ENCODE data around the gene ABHD4.
"Not testable (repeated sequence)": the region's sequence is repeated elsewhere in the genome, so short reads cannot be mapped to it uniquely, and the experiment has no call there.

Gene ABHD4

DNA sequence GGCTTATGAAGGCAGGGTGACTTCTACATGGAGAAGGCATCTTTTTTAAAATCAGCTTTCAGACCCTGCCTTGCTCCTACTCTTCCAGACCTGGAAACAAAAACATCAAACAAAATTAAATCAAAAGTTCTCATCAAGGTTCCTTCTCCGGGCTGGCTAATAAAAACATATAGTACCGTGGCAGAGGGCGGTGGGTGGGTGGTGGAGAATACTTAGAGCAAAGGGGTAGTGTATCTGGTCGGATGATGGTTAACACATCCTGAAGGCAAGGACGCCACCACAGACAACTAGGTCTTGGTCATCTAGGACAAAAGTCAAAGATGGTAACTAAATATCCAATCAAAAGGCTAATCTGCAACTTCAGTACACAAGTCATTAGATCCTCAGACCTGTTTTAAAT is 10.9 kb upstream of the ABHD4 start:
- DNase-seq (ENCODE audit: low read depth), result no peak
- H3K4me3 ChIP-seq (ENCODE audit: low read depth, low read length), result no peak overlapping the region

- peak overlapping the region; percentile 96 for H3K4me3 ChIP-seq (ENCODE audit: low read depth, low read length)
- not testable (repeated sequence) for DNase-seq (ENCODE audit: low read depth)
These were observed 10.2 kb upstream of the ABHD4 start for GRCh38 chr14:22587677-22588422.

GRCh38 chr14:22588526-22589095 is 9.5 kb upstream of the ABHD4 start:
- peak overlapping the region; percentile 96 for H3K4me3 ChIP-seq (ENCODE audit: low read depth, low read length)
- no peak for DNase-seq (ENCODE audit: low read depth)

- H3K4me3 ChIP-seq (ENCODE audit: low read depth, low read length), result peak within 1 kb of the TSS; percentile 96
- peak; percentile 98 for DNase-seq (ENCODE audit: low read depth)
These were observed 8.8 kb upstream of the ABHD4 start, which contains the start of gene DAD1 for GRCh38 chr14:22589096-22589839. TSS of gene DAD1 (minus strand) at chr14:22589224. CDS start at chr14:22589157, 67 bp downstream.

GRCh38 chr14:22593189-22593588 is 4.9 kb upstream of the ABHD4 start:
- no peak for DNase-seq (ENCODE audit: low read depth)
- H3K4me3 ChIP-seq (ENCODE audit: low read depth, low read length), result no peak overlapping the region

GRCh38 chr14:22593601-22594000 is 4.5 kb upstream of the ABHD4 start:
- no peak for DNase-seq (ENCODE audit: low read depth)
- no peak overlapping the region for H3K4me3 ChIP-seq (ENCODE audit: low read depth, low read length)

DNA sequence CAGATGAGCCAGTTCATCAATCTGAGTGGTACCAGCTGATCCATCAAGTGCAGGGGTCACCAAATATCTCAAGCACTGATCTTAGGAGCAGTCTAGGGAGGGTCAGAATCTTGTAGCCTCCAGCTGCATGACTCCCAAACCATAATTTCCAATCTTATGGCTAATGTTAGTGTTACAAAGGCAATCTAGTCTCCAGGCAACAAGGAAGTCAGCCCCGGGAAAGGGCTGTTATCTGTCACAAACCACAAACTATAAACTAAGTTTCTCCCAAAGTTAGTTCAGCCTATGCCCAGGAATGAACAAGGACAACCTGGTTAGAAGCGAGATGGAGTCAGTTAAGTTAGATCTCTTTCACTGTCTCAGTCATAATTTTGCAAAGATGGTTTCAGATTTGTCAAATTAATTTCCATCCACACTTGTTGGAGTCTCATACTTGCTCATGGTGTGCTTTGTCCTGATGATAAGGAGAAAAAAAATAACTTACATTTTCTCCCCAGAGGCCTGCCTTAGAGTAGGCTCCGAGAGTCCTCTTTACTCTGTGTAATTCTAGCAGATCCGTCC is 3.9 kb upstream of the ABHD4 start:
- no peak for DNase-seq (ENCODE audit: low read depth)
- H3K4me3 ChIP-seq (ENCODE audit: low read depth, low read length), result no peak overlapping the region

- DNase-seq (ENCODE audit: low read depth), result no peak
- no peak overlapping the region for H3K4me3 ChIP-seq (ENCODE audit: low read depth, low read length)
These were observed 1.7 kb upstream of the ABHD4 start for GRCh38 chr14:22596354-22596879.

GRCh38 chr14:22597265-22597664 is 835 bp upstream of the ABHD4 start:
- H3K4me3 ChIP-seq (ENCODE audit: low read depth, low read length), result no peak overlapping the region
- DNase-seq (ENCODE audit: low read depth), result no peak

- peak overlapping the region; percentile 80 for H3K4me3 ChIP-seq (ENCODE audit: low read depth, low read length)
- no peak for DNase-seq (ENCODE audit: low read depth)
These were observed 365 bp upstream of the ABHD4 start for GRCh38 chr14:22597771-22598098.

DNA sequence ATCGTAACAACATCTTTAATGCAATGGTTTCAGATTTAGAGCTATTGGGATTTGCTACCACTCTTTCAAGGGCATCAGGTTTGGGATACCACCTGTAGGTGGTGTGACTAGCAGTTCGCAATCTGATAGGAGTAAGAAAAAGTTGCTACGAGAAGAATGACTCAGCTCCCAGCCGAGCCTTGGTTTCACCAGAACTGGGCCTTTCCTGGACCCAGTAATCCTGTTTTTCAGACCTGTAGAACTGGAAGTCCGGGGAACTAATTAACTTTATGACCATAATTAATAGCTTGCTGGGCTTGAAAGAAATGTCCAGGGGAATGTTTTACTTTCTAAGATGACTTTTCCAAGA is 770 bp downstream of the ABHD4 start:
- DNase-seq (ENCODE audit: low read depth), result no peak
- peak overlapping the region; percentile 80 for H3K4me3 ChIP-seq (ENCODE audit: low read depth, low read length)

DNA sequence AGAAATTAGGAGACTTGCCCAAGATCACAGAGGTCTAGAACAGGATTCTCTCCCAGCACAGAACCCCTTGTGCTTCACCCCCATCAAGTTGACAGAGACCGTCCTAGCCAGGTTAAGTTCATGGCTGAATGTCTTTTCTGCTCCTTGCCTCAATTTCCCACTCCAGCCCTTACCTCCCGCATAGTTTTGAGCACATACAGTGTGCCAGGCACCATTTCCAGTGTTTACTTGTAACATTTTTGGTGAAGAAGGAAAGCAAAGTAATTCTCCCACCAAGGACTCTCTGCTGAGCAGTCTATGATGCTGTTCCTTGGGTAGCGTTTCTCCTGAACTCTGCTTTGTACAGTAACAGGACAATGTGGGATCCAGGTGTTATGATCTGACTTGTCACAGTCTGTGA is 1.2 kb downstream of the ABHD4 start:
- no peak for DNase-seq (ENCODE audit: low read depth)
- H3K4me3 ChIP-seq (ENCODE audit: low read depth, low read length), result peak overlapping the region; percentile 80

- DNase-seq (ENCODE audit: low read depth), result no peak
- H3K4me3 ChIP-seq (ENCODE audit: low read depth, low read length), result no peak overlapping the region
These were observed 1.9 kb downstream of the ABHD4 start for GRCh38 chr14:22600027-22600426.

DNA sequence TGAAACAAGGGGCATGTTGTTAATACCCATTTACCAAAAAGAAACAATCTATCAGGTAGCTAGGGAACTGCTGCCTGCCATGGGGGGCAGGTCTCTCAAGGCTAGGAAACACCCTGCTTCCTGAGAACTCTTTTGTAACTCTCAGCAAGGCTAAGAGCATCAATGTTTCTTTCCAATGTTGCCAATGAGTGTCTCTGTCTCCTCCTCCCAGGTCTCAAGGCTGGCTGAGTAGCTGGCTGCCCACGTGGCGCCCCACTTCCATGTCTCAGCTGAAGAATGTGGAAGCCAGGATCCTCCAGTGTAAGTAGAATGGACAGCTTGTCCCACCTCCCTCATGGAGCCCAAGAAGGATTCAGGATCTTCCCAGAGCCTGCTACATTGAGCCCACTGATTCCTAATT is 3.4 kb downstream of the ABHD4 start:
- no peak for DNase-seq (ENCODE audit: low read depth)

GRCh38 chr14:22601996-22602395 is 3.9 kb downstream of the ABHD4 start:
- H3K4me3 ChIP-seq (ENCODE audit: low read depth, low read length), result no peak overlapping the region
- DNase-seq (ENCODE audit: low read depth), result no peak

More for the DNA sequence above, 3.4 kb downstream of the ABHD4 start:
- H3K4me3 ChIP-seq (ENCODE audit: low read depth, low read length), result no peak overlapping the region

DNA sequence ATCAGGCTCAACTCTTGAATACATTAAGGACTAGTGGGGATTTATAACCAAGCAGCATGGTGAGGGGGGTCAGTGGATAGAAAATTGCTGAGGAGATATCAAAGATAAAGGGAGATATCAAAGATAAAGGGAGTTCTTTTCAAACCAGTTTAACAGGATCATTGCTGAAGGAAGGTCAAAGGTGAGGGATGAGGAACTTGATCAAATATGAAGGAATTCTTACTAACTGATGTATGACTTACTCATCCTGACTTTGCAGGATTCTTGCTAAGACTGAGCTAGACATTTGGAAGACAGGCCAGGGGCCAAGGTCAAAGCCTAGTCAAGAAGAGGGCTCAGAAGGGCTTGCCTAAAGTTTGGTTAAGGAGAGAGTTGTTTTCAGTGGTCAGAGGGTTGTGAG is 4.8 kb downstream of the ABHD4 start:
- H3K4me3 ChIP-seq (ENCODE audit: low read depth, low read length), result no peak overlapping the region
- no peak for DNase-seq (ENCODE audit: low read depth)

DNA sequence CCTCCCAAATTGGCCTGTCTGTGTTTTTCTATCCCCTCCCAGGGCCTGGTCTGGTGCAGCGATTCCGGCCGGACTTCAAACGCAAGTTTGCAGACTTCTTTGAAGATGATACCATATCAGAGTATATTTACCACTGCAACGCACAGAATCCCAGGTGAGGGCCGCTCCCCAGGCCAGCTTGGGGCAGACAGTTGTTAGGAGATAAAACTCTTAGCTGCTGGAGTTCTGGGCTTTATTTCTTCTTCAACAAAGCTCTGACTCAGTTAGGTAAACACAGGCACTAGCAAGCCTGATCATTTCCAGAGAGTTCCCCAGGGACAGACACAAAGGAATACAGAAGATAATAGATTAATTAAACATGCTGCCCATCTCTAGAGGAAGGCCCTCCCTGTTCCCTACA is 8.3 kb downstream of the ABHD4 start:
- H3K4me3 ChIP-seq (ENCODE audit: low read depth, low read length), result no peak overlapping the region
- no peak for DNase-seq (ENCODE audit: low read depth)

GRCh38 chr14:22607291-22607690 is 9.2 kb downstream of the ABHD4 start:
- H3K4me3 ChIP-seq (ENCODE audit: low read depth, low read length), result no peak overlapping the region
- DNase-seq (ENCODE audit: low read depth), result no peak

DNA sequence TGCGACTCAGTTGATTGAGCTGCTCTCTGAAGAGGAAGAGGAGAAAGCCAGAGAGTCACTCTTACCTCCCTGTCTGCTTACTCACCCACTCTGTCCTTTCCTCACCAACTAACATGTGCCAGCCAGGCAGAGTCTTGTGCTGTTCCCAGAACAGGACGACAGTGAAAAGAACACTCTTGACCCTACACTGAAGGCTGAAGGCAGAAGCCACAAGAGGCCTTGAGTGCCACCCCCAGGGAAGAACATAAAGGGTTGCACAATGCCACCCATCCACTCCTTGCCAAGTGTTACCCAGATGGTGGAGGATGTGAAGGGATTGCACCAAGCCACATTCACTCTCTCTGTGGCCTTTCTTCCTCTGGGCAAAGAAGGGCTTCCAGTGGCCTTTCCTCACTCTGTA is 12.8 kb downstream of the ABHD4 start:
- no peak for DNase-seq (ENCODE audit: low read depth)
- H3K4me3 ChIP-seq (ENCODE audit: low read depth, low read length), result no peak overlapping the region

GRCh38 chr14:22613106-22613695 is 15.1 kb downstream of the ABHD4 start:
- no peak for DNase-seq (ENCODE audit: low read depth)
- no peak overlapping the region for H3K4me3 ChIP-seq (ENCODE audit: low read depth, low read length)
